Measurements from ENCODE around the gene AVPR1B.
"Not testable (repeated sequence)": the region's sequence is repeated elsewhere in the genome, so short reads cannot be mapped to it uniquely, and the experiment has no call there.

The AVPR1B gene

DNA sequence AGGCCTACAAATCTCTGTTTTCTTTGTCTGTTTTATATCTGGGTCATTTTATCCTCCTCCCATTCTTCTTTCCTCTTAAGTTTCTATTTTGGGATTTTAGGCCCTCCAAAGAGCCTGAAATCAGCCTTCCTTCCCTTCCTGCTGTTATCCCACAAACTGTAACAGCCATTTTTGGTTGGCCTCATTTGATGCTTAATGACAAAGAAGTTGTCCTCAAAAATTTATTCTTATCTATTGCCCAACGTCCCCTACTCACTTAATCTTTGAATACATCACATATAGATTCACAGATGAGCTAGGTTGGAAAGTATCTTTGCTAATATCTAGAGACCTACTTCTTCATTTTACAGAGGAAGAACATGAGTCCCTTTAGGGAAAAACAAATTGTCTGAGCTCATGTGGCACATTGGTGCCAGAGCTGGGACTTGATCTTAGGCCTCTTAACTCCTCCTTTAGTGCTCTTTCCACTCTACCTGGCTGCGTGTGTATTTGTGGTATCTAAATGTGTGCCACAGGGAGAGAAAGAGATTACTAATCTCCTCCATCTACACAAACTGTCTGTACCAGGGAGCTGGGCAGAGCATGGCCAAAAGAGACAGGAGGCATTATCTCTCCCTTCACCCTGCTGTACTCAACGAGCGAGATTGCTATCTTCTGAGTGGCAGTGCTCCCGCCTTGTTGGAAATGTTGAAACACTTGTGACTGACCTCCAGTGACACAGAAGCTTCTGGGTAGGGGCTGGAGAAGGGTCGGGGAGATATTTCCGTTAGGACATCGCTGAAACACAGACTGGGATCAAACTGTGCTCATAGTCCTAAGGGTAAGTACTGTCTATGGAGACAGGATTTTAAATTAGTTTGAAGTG, 34.1 kb downstream of the AVPR1B start:
- DNase-seq (ENCODE audit: low read depth): no peak

DNA sequence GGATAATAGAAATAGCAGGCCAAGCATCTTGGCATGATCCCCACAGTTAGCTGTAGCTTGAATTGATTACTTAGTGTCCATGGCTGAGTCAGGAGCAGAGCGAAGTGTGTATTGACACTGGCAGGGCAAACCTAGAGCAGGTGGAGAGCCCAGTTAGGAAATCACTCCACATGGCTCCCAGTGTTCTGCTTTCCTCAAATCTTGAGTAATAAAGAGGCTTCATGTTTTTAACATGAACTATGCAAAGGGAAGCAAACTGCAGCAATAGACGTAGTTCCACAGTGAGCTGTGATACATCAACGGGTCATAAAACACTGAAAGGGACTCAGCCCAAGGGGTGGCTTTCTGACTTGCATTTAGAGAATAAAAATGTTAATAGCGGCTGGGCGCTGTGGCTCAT, 35.3 kb downstream of the AVPR1B start:
- DNase-seq (ENCODE audit: low read depth): no peak

DNA sequence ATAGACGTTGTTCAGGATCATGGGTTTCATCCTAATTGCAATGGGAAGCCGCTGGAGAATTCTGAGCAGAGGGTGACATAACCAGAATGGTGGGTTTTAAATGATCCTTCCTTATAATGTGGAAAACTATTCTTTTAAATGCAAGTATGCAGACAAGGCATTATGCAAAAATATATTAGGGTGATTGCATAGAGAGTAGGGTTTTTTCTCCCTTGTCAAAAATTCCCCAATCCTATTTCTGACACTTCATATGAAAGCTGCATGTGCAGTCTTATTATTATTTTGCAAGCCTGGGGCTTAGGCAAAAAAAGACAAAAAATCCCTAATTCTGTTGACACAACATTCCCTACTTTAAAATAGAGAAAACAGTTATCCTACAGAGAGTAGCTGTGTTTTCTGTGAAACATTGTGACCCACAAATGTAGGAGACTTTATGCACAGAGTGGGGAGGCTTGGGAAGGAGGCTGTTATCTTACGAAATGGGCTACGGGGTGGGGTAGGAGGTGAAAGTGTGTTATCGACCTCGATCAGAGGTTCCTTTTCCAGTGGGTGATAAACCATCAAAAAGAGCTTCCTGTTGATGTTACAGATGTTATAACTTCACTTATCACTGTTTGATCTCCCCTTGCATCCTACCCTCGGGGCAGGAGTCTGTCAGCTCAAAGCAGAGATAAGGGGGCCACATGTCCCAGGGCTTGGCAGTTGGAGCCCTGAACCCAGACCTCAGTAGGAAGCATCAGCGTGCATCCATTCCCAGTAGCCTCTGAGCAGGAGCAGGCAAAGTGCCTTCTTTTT, 37.0 kb downstream of the AVPR1B start:
- DNase-seq (ENCODE audit: low read depth): no peak

DNA sequence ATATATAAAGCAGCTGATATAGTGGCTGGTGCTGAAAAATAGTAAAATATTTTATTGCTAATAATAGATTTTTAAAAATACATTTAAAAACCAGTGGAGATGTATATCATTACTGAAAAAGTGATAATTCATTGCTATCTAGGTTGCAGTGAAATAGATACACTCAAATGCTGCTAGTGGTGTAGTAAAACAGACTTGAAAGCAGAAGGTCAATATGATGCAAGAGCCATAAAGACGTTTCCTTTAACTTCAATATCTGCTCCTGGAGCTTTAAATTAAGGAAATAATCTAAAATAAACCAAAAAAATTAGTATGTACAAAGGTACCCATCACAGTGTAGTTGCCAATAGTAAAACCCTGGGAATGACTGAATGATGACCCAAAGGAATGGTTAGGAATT, 38.1 kb downstream of the AVPR1B start:
- DNase-seq (ENCODE audit: low read depth): no peak

DNA sequence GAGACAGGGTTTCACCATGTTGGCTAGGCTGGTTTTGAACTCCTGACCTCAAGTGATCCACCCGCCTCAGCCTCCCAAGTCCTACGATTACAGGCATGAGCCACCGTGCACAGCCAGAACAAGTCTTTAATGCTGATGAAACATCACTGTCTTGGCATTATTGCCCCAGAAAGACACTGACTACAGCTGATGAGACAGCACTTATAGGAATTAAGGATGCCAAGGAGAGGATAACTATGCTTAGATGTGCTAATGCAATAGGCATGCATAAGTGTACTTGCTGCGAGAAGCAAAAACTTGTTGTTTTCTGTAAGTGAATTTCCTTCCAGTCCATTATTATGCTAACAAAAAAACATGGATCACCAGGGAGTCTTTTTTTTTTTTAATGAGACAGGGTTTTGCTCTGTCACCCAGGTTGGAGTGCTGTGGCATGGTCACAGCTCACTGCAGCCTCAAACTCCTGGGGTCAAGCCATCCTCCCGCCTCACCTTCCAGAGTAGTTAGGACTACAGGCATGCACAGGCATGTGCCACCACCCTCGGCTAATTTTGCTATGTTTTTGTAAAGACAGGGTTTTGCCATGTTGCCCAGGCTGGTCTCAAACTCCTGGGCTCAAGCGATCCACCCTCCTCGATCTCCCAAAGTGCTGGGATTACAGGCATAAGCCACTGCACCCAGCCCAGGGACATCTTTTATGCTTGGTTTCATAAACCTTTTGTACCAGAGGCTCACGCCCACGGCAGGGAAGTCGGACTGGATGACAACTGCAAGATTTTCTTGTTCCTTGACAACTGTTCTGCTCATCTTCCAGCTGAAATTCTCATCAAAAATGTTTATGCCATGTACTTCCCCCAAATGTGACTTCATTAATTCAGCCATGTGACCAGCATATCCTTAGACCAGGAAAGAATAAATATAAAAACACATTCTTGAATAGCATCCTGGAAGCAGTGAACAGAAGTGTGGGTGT, 41.1 kb downstream of the AVPR1B start:
- peak; percentile 8 for DNase-seq (ENCODE audit: low read depth)

DNA sequence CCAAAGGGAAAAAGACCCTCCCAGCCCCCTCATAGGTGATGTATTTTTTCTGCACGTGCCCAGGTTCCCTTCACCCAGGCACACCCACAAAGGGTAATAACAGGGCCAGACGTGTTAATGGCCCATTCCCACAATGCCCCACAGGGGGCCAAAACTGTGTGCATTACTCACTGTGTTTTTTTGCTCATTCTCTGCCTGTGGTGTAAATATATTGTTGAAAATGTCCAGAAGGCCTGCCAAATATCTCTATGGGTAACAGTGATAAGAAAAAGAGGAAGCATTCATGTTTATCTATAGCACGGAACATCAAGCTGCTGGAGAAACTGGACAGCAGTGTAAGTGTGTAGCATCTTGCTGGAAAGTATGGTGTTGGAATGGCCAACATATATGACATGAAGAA, 42.3 kb downstream of the AVPR1B start:
- no peak for DNase-seq (ENCODE audit: low read depth)

DNA sequence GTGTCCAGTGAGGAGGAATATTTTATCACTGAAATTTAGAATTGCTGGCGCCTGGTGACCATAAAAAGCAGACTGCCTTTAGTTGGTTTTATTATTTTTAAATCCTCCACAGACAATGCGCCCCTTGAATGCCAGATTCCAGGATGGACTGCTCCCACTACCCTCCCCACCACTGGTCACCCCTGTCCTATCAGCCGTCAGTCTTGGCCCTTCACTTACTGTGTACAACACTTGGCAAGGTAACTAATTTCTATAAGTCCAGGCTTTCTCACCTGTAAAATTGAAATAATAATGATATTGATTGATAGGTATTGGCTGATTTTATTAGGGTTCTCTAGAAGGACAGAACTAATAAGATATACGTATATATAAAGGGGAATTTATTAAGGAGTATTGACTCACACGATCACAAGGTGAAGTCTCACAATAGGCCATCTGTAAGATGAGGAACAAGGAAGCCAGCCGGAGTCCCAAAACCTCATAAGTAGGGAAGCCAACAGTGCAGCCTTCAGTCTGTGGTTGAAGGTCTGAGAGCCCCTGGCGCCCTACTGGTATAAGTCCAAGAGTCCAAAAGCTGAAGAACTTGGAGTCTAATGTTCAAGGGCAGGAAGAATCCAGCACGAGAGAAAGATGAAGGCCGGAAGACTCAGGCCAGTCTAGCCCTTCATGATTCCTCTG, 46.4 kb downstream of the AVPR1B start:
- no peak for DNase-seq (ENCODE audit: low read depth)

DNA sequence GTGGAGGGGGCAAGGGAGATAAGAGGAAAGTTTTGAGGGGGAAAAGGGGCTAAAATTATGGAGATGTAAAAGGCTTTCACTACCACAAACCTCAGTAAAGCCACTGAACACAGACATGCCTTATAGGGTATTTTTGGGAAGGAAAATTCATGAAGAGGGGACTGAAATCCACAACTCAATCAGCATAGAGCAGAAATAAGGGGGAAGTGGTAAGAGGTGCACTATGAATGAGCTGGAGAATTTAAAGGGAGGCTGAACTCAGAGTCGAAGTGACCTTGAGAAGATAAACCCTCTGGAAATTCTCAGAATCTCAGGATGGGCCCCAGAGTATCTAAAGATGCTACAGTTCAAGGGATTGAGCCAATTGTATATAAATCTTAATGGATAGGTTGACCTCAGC, 48.9 kb downstream of the AVPR1B start:
- DNase-seq (ENCODE audit: low read depth): no peak

DNA sequence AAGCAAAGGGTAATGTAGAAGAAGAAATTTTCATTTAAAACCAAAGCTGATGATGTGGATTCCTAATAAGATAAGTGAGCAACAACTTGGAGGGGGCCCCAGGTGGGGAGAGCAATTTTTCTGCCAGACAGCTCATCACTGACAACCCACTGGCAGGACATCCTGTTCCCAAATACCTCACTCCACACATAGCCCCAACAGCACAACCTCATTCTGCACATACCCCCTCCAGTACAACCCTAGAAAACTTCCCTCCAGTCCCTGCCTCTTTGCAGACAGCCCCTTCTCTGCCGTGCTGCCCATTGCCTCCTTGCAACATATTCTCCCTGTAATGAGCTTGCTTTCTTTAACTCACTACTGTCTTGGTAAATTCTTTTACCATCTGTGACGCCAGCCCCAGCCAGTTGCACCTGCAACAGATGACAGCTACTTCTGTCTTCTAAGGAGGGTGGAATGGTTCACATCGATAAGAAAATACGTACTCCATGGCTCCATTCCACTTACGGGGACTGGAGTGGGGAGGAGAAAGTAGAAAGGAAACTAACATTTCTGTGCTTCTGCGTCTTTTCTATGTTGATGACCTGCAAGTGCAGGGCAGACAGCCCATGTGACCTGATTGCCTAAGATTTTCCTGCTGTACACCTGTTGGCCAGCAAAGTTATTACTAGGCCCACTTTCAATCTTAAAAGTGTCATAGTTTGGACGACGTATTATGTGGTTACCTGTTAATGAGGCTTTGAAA, 49.5 kb downstream of the AVPR1B start:
- DNase-seq (ENCODE audit: low read depth): no peak

DNA sequence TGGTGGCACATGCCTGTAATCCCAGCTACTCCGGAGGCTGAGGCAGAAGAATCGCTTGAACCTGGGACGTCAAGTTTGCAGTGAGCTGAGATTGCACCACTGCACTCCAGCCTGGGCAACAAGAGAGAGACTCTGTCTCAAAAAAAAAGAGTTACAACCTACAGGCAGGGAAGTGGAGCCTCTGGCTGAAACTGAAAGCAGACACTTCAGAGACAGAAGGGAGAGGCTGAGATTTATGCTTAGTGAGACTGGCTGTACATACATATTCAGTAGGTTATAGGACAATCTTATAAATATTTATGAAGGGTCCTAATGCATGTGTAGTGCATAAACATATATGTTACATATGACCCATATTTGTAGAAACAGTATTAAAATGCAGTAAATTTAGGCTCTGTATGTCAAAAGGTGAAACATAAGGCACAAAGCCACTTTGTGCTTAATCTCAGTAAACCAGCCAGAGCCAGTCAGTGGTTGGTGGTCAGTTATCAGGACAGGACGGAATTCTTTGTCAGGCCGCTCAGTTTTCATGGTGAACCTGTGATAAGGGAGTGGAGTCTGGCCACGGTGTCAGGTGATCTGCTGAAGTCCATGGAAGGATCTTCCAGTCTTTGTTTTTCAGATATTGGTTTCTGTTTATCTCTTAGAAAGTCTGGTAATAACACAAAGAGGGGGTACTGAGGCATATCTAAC, 50.6 kb downstream of the AVPR1B start:
- DNase-seq (ENCODE audit: low read depth): no peak

DNA sequence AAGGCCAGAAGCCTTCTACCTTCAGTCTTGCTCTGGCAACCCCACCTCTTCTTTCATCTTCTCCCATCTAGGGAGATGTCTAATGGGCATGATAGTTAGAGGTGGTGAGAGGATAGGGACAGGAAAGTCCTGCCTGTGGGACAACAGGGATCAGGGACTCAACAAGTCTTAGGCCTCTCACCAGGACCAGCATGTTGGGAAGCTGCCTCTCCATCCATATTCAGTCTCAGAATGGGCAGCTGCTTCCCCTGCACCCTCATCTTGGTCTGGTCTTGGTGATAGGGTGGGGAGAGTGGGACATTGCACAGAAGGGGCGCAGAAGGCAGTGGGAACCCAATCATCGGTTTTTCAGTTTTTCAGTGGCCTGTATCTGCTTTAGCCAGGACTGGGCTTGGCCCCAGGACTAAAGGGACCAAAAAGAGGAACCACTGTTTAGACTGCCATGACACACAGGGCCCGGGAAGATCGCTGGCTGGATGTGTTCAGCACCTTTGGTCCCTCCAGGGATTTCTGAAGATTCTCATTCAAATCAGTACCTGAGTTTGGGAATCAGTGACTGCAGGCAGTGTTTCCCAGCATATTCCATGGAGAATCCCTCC, 51.5 kb downstream of the AVPR1B start:
- no peak for DNase-seq (ENCODE audit: low read depth)

DNA sequence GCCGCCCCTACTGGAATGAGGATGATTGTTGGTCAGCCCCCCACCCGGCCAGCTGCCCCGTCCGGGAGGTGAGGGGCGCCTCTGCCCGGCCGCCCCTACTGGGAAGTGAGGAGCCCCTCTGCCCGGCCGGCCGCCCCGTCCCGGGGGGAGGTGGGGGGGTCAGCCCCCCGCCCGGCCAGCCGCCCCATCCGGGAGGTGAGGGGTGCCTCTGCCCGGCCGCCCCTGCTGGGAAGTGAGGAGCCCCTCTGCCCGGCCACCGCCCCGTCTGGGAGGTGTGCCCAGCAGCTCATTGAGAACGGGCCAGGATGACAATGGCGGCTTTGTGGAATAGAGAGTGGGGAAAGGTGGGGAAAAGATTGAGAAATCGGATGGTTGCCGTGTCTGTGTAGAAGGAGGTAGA, 52.7 kb downstream of the AVPR1B start:
- DNase-seq (ENCODE audit: low read depth): not testable (repeated sequence)

DNA sequence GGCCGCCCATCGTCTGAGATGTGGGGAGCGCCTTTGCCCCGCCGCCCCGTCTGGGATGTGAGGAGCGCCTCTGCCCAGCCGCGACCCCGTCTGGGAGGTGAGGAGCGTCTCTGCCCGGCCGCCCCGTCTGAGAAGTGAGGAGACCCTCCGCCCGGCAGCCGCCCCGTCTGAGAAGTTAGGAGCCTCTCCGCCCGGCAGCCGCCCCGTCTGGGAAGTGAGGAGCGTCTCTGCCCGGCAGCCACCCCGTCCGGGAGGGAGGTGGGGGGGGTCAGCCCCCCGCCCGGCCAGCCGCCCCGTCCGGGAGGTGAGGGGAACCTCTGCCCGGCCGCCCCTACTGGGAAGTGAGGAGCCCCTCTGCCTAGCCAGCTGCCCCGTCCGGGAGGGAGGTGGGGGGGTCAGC, 53.2 kb downstream of the AVPR1B start:
- not testable (repeated sequence) for DNase-seq (ENCODE audit: low read depth)

DNA sequence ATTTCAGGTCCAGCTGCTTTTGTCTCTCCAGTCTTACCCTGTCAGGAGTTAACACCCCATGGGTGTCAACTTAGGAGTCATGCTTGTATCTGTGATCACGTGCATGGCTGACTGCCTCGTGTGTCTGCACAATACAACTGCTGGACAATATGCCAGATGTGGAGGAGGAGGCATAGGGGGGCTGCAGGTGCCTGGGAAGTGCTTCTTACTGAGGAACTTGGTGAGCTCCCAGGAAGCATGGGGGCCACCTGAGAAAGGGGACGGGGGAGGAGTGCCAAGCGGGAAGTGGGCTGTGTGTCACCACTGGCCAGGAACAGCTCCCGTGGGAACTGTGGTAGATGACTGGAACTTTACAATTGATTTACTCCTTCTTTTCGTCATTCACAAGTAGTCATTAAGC, 54.7 kb downstream of the AVPR1B start:
- no peak for DNase-seq (ENCODE audit: low read depth)

DNA sequence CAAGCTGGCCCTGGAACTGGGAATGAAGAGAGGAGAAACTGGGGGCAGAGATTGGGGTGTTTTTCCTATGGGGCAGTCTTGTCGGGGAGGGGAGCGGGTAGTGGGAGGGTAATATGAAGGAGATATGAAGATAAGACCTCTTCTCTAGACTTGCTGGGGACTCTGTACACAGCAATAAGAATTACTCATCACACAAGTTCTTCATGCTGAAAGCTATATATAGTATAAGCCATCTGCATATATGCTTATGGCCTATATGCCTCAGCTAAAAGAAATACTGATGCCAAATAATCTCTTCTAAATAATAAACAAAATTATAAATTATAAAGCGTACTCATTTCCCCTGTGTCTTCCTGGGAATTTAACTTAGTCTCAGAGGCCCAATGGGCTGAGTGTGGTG, 56.3 kb downstream of the AVPR1B start:
- no peak for DNase-seq (ENCODE audit: low read depth)

All from fibroblast of the conjunctiva (primary cell).